Fibroblast of the conjunctiva (primary cell): ENCODE measurements around the gene SLC18A3.
A peak's percentile ranks its signal among the peaks of the same experiment; 100 is the strongest.

ENCODE experiments used
- DNase-seq: peaks from one replicate; pipeline ENCODE4 v3.0.0-alpha.2; 2010; ENCODE audit warnings: low read depth

SLC18A3 gene

DNA sequence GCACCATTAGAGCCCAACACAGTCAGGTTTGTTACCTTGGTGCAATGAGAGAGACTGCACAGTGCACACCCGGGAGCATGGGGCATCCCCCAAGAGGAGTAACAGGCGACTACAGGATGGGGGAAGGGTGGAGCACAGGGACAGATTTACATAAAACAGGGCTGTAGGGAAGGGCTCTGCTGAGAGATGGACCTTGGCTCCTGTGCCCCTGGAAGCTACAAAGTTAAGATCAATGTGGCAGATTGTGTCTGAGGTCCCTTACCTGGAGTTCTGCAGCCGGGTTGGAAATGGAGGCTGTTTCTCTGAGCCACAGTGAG is 13.7 kb upstream of the SLC18A3 start:
- DNase-seq, result no peak

- no peak for DNase-seq
These were observed 13.3 kb upstream of the SLC18A3 start for GRCh38 chr10:49596836-49597235.

DNA sequence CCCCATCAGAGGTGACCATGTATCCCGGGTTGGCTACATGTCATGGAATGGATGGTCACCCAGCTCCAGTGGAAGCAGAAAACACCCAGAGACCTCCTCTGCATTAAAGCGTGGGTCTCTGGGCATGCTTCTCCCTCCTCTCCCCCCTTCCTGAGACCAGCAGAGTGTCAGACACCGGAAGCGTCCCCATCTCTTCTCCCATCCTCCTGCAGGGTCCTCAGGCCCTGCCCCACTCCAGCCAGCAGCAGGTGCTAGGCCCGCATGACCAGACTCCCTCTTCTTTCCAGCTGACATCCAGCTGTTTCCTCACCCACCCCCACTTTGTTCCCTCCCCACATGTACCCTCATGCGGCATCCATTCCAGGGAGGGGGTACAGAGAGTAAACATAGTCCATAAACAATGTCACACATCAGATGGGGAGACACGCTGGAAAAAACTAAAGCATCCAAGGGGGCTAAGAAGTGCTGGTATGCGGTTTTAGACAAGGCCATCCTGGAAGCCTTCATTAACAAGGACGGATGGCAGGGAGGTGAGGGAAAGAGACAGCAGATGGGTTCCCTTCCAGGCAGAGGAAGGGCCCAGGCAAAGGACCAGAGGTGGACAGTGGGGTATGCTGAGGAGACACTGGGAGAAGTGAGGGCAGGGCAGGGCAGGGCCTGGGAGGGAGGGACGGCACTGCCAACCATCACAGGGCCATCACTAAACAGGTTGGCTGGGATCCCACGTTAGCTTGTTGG is 12.5 kb upstream of the SLC18A3 start:
- DNase-seq, result no peak

GRCh38 chr10:49598164-49598856 is 11.8 kb upstream of the SLC18A3 start:
- DNase-seq, result no peak

DNA sequence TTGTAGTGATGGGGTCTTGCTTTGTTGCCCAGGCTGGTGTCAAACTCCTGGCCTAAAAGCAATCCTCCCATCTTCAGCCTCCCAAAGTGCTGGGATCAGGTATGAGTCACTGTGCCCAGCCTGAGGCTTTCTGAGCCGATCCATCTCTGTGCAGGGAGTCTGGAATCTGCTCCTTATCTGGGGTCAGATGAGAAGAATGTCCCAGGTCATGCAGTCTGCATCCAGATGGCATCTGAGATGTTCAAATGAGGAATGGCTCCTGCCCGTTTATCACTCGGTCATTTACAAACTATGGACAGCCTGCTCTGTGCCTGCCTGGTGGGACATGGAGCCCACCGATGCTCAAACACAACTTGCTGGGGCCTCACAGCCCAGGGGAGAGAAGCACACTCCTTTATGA is 11.1 kb upstream of the SLC18A3 start:
- DNase-seq, result no peak

GRCh38 chr10:49599546-49599945 is 10.6 kb upstream of the SLC18A3 start:
- DNase-seq, result no peak

DNA sequence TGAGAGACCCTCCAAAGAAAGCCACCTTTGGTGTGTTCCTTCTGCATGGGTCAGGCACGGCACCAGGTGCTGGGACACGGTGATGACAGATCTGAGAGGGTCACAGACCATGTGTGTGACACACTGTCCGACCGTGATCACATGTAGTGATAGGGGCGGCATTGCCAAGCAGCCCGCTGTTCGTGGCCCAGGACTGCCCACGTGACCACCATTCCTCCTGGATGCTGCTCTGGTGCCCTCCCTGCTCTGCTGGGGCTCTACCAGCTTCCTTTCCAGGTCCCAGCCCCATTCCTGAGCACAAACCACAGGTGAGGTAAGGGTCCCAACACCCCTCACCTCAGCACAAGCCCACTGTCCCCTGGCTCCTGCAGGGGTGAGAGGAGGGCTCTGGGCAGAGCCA is 10.1 kb upstream of the SLC18A3 start:
- no peak for DNase-seq

DNA sequence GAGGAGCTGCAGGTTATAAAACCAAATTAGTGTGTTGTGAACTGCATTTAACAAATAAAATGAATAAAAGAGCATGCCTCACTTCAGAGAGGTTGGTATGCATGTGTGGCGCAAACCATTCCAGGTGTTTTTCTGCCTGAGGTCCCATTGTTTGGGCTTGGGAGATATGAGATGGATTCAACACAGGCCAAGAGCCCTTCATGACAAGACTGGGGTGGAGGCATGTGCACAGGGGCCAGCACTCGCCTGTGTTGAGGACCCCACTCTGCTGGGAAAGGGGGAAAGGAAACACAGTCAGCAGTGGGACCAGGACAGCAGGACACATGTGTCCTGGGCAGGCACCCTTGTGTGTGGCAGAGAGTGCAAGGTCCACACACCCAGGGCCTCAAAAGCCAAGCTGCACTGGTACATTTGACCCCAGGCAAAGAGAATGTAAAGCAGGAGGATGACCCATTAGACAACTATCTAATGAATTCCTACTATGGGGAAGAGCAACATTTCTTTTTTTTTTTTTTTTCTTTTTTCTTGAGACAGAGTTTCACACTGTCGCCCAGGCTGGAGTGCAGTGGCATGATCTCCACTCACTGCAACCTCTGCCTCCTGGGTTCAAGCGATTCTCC is 9.2 kb upstream of the SLC18A3 start:
- no peak for DNase-seq

GRCh38 chr10:49601857-49602256 is 8.3 kb upstream of the SLC18A3 start:
- DNase-seq, result no peak

- DNase-seq, result no peak
These were observed 7.6 kb upstream of the SLC18A3 start for GRCh38 chr10:49602380-49603023.

DNA sequence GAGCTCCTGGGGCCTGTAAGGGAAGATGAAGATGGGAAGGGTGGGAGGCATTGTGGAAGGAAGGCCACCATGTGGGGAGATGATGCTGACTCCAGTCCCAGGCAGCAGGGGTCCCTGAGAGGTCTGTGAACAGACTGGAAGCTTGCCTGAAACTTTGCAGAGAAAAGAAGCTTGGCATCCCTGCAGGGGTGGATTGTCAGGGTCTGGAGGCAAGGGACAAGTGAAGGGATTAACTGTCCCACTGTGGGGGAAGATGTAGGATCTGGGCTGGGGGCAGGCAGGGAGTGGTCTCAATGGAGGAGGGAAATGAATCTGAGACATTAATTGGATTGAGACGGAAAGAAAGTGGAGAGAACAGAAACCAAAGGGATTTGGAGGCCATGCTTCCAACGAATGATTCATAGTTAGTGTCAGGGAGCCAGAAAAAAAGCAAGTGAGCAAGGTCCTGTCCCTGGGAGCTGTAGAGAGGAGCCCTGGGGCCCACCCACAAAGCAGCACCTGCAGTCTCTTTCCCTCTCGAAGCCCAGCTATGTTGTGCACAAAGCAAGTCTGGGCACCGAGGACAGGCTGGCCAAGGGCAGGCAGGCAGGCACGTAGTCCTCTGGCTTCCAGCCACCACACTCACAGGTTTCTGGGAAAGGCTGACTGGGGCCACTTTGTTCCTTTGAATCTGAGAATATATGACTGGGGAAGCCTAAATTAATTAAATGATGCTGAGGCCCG is 4.7 kb upstream of the SLC18A3 start:
- DNase-seq, result no peak

DNA sequence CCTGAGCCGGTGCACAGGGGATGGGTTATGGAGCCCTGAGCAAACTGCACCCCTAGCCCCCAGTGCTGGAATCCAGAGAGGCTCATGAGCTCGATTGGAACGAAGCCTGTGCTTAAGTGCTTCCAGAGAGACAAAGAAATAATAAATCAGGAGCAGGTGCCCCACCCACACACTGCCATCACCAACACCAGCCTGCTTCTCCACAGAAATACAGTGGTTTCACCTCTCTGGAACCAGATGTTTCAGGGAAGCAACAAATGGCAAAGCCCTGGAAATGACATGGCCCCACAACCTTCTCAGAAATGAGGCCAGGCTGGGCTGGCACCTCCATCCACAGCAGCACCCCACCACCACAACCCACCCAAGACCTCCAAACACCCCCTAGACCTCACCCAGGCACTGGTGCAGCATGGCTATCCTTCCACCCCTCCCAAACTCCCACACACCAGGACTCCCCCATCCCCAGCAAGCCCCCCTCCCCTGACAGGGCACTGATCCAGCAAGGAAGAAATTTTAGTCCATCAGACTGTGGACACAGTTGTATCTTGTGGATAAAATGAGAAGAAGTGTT is 4.1 kb upstream of the SLC18A3 start:
- DNase-seq, result no peak

GRCh38 chr10:49606981-49607535 is 3.1 kb upstream of the SLC18A3 start:
- peak; percentile 20 for DNase-seq

GRCh38 chr10:49608166-49609005 is 1.7 kb upstream of the SLC18A3 start:
- DNase-seq, result no peak

DNA sequence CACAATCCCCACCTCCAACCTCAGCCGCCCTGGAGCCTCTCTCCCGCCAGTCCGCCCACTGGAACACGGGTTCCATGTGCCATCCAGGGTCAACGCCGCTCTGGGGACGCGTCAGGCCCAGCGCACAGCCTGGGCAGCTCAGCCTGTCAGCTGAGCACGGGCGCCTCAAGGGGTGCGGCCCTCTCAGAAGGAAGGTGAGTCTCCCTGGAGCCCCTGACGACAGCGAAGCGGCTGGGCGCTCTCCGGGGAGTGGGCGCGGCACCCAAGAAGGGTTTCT is 1.2 kb upstream of the SLC18A3 start:
- no peak for DNase-seq

- DNase-seq, result no peak
These were observed 612 bp upstream of the SLC18A3 start for GRCh38 chr10:49609283-49610113.

DNA sequence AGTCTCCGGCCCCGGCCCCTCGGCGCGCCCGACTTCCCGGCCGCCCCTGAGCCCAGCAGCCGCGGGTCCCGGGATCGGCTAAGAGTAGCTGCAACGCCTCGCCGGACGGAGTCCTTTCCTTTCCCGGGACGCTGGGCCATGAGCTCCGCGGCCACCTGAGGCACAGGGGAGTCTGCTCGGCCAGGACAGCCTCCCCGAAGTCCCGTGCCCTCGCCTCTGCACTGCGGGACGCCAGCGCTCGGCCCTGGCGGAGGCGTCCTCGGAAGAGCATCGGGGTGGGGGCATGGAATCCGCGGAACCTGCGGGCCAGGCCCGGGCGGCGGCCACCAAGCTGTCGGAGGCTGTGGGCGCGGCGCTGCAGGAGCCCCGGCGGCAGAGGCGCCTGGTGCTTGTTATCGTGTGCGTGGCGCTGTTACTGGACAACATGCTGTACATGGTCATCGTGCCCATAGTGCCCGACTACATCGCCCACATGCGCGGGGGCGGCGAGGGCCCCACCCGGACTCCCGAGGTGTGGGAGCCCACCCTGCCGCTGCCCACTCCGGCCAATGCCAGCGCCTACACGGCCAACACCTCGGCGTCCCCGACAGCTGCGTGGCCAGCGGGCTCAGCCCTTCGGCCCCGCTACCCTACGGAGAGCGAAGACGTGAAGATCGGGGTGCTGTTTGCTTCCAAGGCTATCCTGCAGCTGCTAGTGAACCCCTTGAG is 502 bp downstream of the SLC18A3 start:
- no peak for DNase-seq

GRCh38 chr10:49611166-49611815 is 1.2 kb downstream of the SLC18A3 start:
- DNase-seq, result no peak
